Endothelial cell of umbilical vein (primary cell): Measurements from ENCODE around the gene SYMPK. TPM values are rescaled to one million over a fixed set of nuclear protein-coding genes. Genes with fewer than 3 reads are reported as not detected.

ENCODE experiments used
- BruUV-seq: library from RNA; stranded (reverse); fragments of 400-500 nt; replicated peaks from 2 replicates; lab custom pipeline; 2021; lab: Mats Ljungman, UMichigan
- CTCF ChIA-PET: fragments of 300-600, 350-600 bp; sonication (Branson Sonifier 250); formaldehyde crosslinking; loops from one replicate; lab custom pipeline; 2021; ENCODE audit warnings: antibody characterized with exemption, inconsistent platforms; lab: Charles Lee
- POLR2A ChIA-PET: fragments of 300-600, 350-600 bp; sonication (Branson Sonifier 250); formaldehyde crosslinking; loops from one replicate; lab custom pipeline; 2021; ENCODE audit warnings: antibody characterized with exemption, inconsistent platforms; lab: Charles Lee
- DNase-seq: peaks from one replicate; pipeline ENCODE4 v3.0.0-alpha.2; 2011; ENCODE audit warnings: low read depth, low spot score
- FAIRE-seq: peaks from 2 replicates; lab custom pipeline; 2011; peaks lifted over from hg19 to GRCh38; lab: Jason Lieb, UNC
- H2AFZ ChIP-seq: 2 replicates; pipeline ENCODE4 v1.6.0; 2012; ENCODE audit warnings: low read depth, low read length, control low read depth, inconsistent platforms
- H3K27ac ChIP-seq: 2 replicates; pipeline ENCODE4 v1.5.1; 2011; ENCODE audit warnings: low read depth, mild to moderate bottlenecking, control low read depth, low read length, moderate library complexity; ENCODE audit not compliant: insufficient read depth
- H3K27me3 ChIP-seq, 2 experiments: 2 replicates each; pipeline versions ENCODE4 v1.6.0 to v1.6.1; 2011; ENCODE audit warnings: low read length in 2 of 2, mixed read lengths in 1 of 2; ENCODE audit not compliant: control insufficient read depth in 2 of 2, insufficient read depth in 2 of 2
- H3K36me3 ChIP-seq, 2 experiments: 2 replicates in 1 of 2; 3 replicates in 1 of 2; pipeline ENCODE4 v1.5.1; 2011; ENCODE audit warnings: low read length in 2 of 2, mild to moderate bottlenecking in 1 of 2, moderate library complexity in 1 of 2; ENCODE audit not compliant: control insufficient read depth in 2 of 2, insufficient read depth in 2 of 2; ENCODE audit errors: extremely low read depth in 1 of 2
- H3K4me1 ChIP-seq: 3 replicates; pipeline ENCODE4 v1.5.1; 2011; ENCODE audit warnings: mild to moderate bottlenecking, low read length; ENCODE audit not compliant: control insufficient read depth, insufficient read depth; ENCODE audit errors: extremely low read depth
- H3K4me2 ChIP-seq: 2 replicates; pipeline ENCODE4 v1.6.1; 2011; ENCODE audit warnings: low read length, control low read depth, mixed read lengths; ENCODE audit not compliant: insufficient read depth
- H3K4me3 ChIP-seq, 3 experiments: fragments of 200-600 bp in 1 of 3; sonication (generic), shearing (Covaris generic) in 1 of 3; replicated peaks in 1 of 3; 2 replicates each; pipeline ENCODE4 v1.5.1; 2011 to 2016; ENCODE audit warnings: control low read depth in 3 of 3, low read length in 3 of 3, mild to moderate bottlenecking in 2 of 3, inconsistent platforms in 1 of 3, low read depth in 1 of 3, moderate library complexity in 1 of 3; ENCODE audit not compliant: insufficient read depth in 1 of 3
- H3K79me2 ChIP-seq: 2 replicates; pipeline ENCODE4 v1.6.0; 2012; ENCODE audit warnings: low read length, inconsistent platforms; ENCODE audit not compliant: control insufficient read depth, insufficient read depth
- H3K9ac ChIP-seq: replicated peaks from 2 replicates; pipeline ENCODE3; 2011; ENCODE audit warnings: low read length, control low read depth; ENCODE audit not compliant: insufficient read depth; ENCODE audit errors: extremely low read depth
- H3K9me1 ChIP-seq: replicated peaks from 3 replicates; pipeline ENCODE4 v1.6.0; 2011; ENCODE audit warnings: mild to moderate bottlenecking, low read length; ENCODE audit not compliant: control insufficient read depth, insufficient read depth; ENCODE audit errors: extremely low read depth
- H3K9me3 ChIP-seq: replicated peaks from 2 replicates; pipeline ENCODE4 v1.5.1; 2012; ENCODE audit warnings: low read length, inconsistent platforms; ENCODE audit not compliant: control insufficient read depth, insufficient read depth
- H4K20me1 ChIP-seq: replicated peaks from 2 replicates; pipeline ENCODE3; 2011; ENCODE audit warnings: mild to moderate bottlenecking, low read length; ENCODE audit not compliant: control insufficient read depth, insufficient read depth; ENCODE audit errors: extremely low read depth
- EZH2 ChIP-seq: IDR thresholded peaks from 2 replicates; pipeline ENCODE4 v1.6.1; 2012; ENCODE audit warnings: borderline replicate concordance, low read depth, mild to moderate bottlenecking, moderate library complexity, low read length, inconsistent platforms; ENCODE audit not compliant: severe bottlenecking
- FOS ChIP-seq: IDR thresholded peaks from 2 replicates; pipeline ENCODE4 v1.6.1; 2011; ENCODE audit warnings: mild to moderate bottlenecking, low read length, moderate library complexity, borderline replicate concordance; ENCODE audit not compliant: insufficient read depth
- GATA2 ChIP-seq: IDR thresholded peaks from 2 replicates; pipeline ENCODE4 v1.7.0; 2011; ENCODE audit warnings: low read depth, mild to moderate bottlenecking, moderate library complexity, mixed read lengths, low read length; ENCODE audit not compliant: insufficient read length, insufficient read depth
- JUN ChIP-seq: IDR thresholded peaks from 2 replicates; pipeline ENCODE4 v1.6.1; 2011; ENCODE audit warnings: borderline replicate concordance, low read depth; ENCODE audit not compliant: insufficient read length, insufficient read depth
- MYC ChIP-seq: IDR thresholded peaks from one replicate; pipeline ENCODE4 v1.6.1; 2011; ENCODE audit warnings: mild to moderate bottlenecking, low read depth, low read length
- POLR2A ChIP-seq: IDR thresholded peaks from 2 replicates; pipeline ENCODE4 v1.6.1; 2012; ENCODE audit warnings: low read depth, mild to moderate bottlenecking, control low read depth, low read length
- POLR2AphosphoS5 ChIP-seq: IDR thresholded peaks from 2 replicates; pipeline ENCODE4 v1.6.1; 2012; ENCODE audit warnings: low read depth, mild to moderate bottlenecking, control low read depth, low read length, moderate library complexity; ENCODE audit not compliant: insufficient read depth
- dilution Hi-C: fragments of 300-500 bp; cut with MboI; formaldehyde crosslinking; loops from one replicate; pipeline ENCODE4 v1.15.0; 2019; ENCODE audit warnings: low sequenced_read_pairs; ENCODE audit not compliant: extremely low pct_ligation_motif_present
- intact Hi-C: fragments of 100-400 bp; cut with micrococcal nuclease; formaldehyde crosslinking; loops from one replicate; pipeline ENCODE4 v1.10.0; 2022
- polyA plus RNA-seq, 4 experiments: library from polyadenylated mRNA; depleted of rRNA in 3 of 4; stranded (reverse) in 3 of 4; unstranded in 1 of 4; fragments of >200 nt; gene quantifications; 2 replicates each; pipeline versions ENCODE4 v1.2.1 to v1.2.3, GENCODE V29; 2011 to 2012; ENCODE audit warnings: missing spikeins in 1 of 4
- total RNA-seq: library from RNA; stranded (reverse); gene quantifications from 2 replicates; pipeline ENCODE4 v1.2.3, GENCODE V29; 2021
- TF ChIP-seq, protein P1 (sequence below), 2 donors: IDR thresholded peaks; 1 replicate in 1 of 2; 2 replicates in 1 of 2; pipeline ENCODE4 v1.5.1; 2011; ENCODE audit warnings: low read length in 2 of 2, mild to moderate bottlenecking in 2 of 2, moderate library complexity in 2 of 2, control low read depth in 1 of 2, inconsistent platforms in 1 of 2, low read depth in 1 of 2; ENCODE audit not compliant: insufficient read depth in 1 of 2; ENCODE audit errors: extremely low read depth in 1 of 2
- TF ChIP-seq, protein P2 (sequence below): IDR thresholded peaks from 2 replicates; pipeline ENCODE4 v1.6.1; 2011; ENCODE audit not compliant: insufficient read depth, insufficient read length

Gene SYMPK
- total and polyA plus RNA-seq, 2 donors (not counting 3 experiments of a cell fraction or from before 2014, with no cell fraction given) = 89.8 to 95.7 TPM

DNA sequence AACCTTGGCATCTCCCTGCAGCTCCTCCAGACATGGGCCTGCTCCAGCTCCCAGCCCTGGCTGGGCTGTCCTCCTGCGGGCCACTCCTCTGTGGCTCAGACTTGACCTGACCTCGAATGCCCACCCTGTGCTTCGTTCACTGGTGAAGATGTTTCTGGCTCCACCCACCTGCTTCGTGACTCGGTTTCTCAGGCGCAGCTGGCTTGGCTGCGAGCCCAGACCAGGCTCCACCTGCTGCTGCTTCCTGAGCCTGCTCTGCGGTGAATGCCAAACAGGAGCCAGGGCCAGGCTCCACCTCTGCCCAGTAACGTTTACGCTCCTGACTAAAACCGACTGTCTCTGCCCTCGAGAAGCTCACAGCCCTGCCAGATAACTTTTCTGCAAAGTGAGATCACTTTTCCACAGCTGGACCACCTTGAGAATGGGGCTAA is 38.9 kb downstream of the SYMPK start:
- dilution Hi-C loops (no loop called here), intact Hi-C loops (no loop called here)
- ChIA-PET CTCF (interaction anchor here (1.3 kb wide), 1 partner anchor 54 kb away, joined by 4 read pairs; no protein-coding TSS in a partner anchor), POLR2A (no interaction called here)
- no peak overlapping the region for H3K4me3 ChIP-seq
- no peaks in the 10 kb centered on the region for H3K79me2 ChIP-seq
- no TSS peak for BruUV-seq
- H2AFZ ChIP-seq = no peak overlapping the region
- no peak overlapping the region for H3K4me2 ChIP-seq
- H3K27me3 ChIP-seq = no peaks in the 10 kb centered on the region
- peaks cover 13 to 57% of the 10 kb centered on the region in 2 experiments for H3K36me3 ChIP-seq
- no peaks in the 10 kb centered on the region for H3K9me1 ChIP-seq
- no peaks in the 10 kb centered on the region for H4K20me1 ChIP-seq
- DNase-seq (peak; percentile 74), FAIRE-seq (peak; percentile 18)
- H3K27ac ChIP-seq = no peak overlapping the region
- H3K9me3 ChIP-seq = no peaks in the 10 kb centered on the region
- H3K4me1 ChIP-seq = peaks cover 11% of the 10 kb centered on the region
- no peak overlapping the region for H3K9ac ChIP-seq
- TF ChIP-seq, protein P1, sequence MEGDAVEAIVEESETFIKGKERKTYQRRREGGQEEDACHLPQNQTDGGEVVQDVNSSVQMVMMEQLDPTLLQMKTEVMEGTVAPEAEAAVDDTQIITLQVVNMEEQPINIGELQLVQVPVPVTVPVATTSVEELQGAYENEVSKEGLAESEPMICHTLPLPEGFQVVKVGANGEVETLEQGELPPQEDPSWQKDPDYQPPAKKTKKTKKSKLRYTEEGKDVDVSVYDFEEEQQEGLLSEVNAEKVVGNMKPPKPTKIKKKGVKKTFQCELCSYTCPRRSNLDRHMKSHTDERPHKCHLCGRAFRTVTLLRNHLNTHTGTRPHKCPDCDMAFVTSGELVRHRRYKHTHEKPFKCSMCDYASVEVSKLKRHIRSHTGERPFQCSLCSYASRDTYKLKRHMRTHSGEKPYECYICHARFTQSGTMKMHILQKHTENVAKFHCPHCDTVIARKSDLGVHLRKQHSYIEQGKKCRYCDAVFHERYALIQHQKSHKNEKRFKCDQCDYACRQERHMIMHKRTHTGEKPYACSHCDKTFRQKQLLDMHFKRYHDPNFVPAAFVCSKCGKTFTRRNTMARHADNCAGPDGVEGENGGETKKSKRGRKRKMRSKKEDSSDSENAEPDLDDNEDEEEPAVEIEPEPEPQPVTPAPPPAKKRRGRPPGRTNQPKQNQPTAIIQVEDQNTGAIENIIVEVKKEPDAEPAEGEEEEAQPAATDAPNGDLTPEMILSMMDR (IDR thresholded peaks at IDR 0.05; ENCODE audit: extremely low read depth in 1 of 2, insufficient read depth in 1 of 2, low read depth in 1 of 2, low read length in 2 of 2) = no peak
- TF ChIP-seq POLR2AphosphoS5 = peak; percentile 14

DNA sequence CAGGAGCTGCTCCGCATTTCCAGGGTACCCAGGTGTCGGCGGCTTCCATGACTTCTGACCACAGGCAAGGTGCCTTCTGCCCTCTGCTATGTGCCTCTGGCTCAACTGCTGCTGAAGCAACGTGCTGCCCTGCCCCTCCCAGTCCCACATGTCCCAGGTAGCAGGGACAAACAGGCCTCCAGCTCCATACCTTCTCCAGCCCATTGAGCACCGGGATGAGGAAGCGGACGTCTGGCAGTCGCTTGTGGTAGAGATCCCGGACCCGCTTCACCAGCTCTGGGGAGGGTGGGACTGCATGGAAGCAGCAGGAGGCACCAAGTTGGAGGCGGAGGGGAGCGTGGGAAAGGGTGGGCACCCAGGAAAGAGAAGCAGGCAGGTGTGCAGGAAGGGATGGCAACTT is 39.8 kb downstream of the SYMPK start:
- no peak for FAIRE-seq
- Histone ChIP-seq H3K9me3 (no peaks in the 10 kb centered on the region), H3K27ac (no peak overlapping the region), H3K36me3 (peaks cover 9 to 49% of the 10 kb centered on the region in 2 experiments), H3K4me3 (no peak overlapping the region), H4K20me1 (no peaks in the 10 kb centered on the region), H3K9me1 (no peaks in the 10 kb centered on the region), H3K4me1 (peaks cover 11% of the 10 kb centered on the region), H3K27me3 (no peaks in the 10 kb centered on the region), H3K4me2 (no peak overlapping the region), H3K79me2 (no peaks in the 10 kb centered on the region), H3K9ac (no peak overlapping the region), H2AFZ (no peak overlapping the region)
- dilution Hi-C loops (no loop called here), intact Hi-C loops (no loop called here)
- ChIA-PET POLR2A (interaction anchor here (0.6 kb wide), 1 partner anchor 52 kb away, joined by 3 read pairs; no protein-coding TSS in a partner anchor), CTCF (interaction anchor here (1.1 kb wide), 1 partner anchor 24 kb away, joined by 3 read pairs; no protein-coding TSS in a partner anchor)
- TF ChIP-seq POLR2AphosphoS5 (no peak), FOS (no peak), POLR2A (no peak), JUN (no peak), EZH2 (no peak), MYC (no peak), GATA2 (no peak)
- TF ChIP-seq, protein P1 (IDR thresholded peaks at IDR 0.05; ENCODE audit: extremely low read depth in 1 of 2, insufficient read depth in 1 of 2, low read depth in 1 of 2, low read length in 2 of 2) = no peak
- TF ChIP-seq, protein P2, sequence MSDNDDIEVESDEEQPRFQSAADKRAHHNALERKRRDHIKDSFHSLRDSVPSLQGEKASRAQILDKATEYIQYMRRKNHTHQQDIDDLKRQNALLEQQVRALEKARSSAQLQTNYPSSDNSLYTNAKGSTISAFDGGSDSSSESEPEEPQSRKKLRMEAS = no peak
- no peak for DNase-seq
- no TSS peak for BruUV-seq
